K562 (cell line): ENCODE measurements around the gene RAD17. TPM values are rescaled to one million over a fixed set of nuclear protein-coding genes. Genes with fewer than 3 reads are reported as not detected.

Experiments
- FOXK1 ChIP-seq: sonication (generic); formaldehyde crosslinking; IDR thresholded peaks from 2 replicates; pipeline ENCODE4 v1.8.0; 2022; ENCODE audit warnings: missing genetic modification reagents, mild to moderate bottlenecking, borderline replicate concordance
- FOXK2 ChIP-seq, 2 experiments: fragments of 450-650 bp; IDR thresholded peaks in 1 of 2; conservative IDR thresholded peaks in 1 of 2; 2 replicates each; pipeline ENCODE4 v1.6.1; 2016; ENCODE audit warnings: low read depth in 2 of 2, mild to moderate bottlenecking in 1 of 2
- MAZ ChIP-seq, 2 experiments: fragments of 450-650 bp in 1 of 2; sonication (generic) in 1 of 2; formaldehyde crosslinking; IDR thresholded peaks in 1 of 2; conservative IDR thresholded peaks in 1 of 2; 2 replicates each; pipeline versions ENCODE4 v1.4.0 to v1.5.0; 2020; ENCODE audit warnings: mild to moderate bottlenecking in 1 of 2, missing genetic modification reagents in 1 of 2
- MGA ChIP-seq: fragments of 450-650 bp; IDR thresholded peaks from 2 replicates; pipeline ENCODE4 v1.6.1; 2016; ENCODE audit warnings: mild to moderate bottlenecking, moderate library complexity
- MITF ChIP-seq: IDR thresholded peaks from 2 replicates; pipeline ENCODE4 v1.6.1; 2014; ENCODE audit warnings: antibody characterized with exemption
- SUPT5H ChIP-seq: fragments of 450-650 bp; IDR thresholded peaks from 2 replicates; pipeline ENCODE4 v1.6.1; 2016
- TAF7 ChIP-seq: fragments of 450-650 bp; IDR thresholded peaks from 2 replicates; pipeline ENCODE4 v1.6.1; 2016; ENCODE audit warnings: missing genetic modification characterization, missing compliant biosample characterization
- ZBTB9 ChIP-seq: fragments of 450-650 bp; formaldehyde crosslinking; IDR thresholded peaks from 2 replicates; pipeline ENCODE4 v1.4.0; 2020; ENCODE audit warnings: mild to moderate bottlenecking, moderate library complexity
- ZSCAN29 ChIP-seq: fragments of 450-650 bp; IDR thresholded peaks from 2 replicates; pipeline ENCODE4 v1.6.1; 2017
- polyA plus RNA-seq, 8 experiments: library from polyadenylated mRNA; depleted of rRNA in 4 of 8; stranded (reverse) in 5 of 8; unstranded in 3 of 8; fragments of >200 nt; fragmentation: Nextera tagmentation in 2 of 8; fragmentation: Illumina TruSeq in 1 of 8; extraction: Ambion mirVana in 2 of 8; extraction: Trizol in 1 of 8; gene quantifications; 2 replicates each; pipeline versions ENCODE4 v1.2.1 to v1.2.3, GENCODE V29; 2011 to 2014; ENCODE audit warnings: inconsistent platforms in 1 of 8, missing spikeins in 1 of 8
- total RNA-seq, 7 experiments: library from RNA; depleted of rRNA in 6 of 7; stranded (reverse); fragments of >200 nt in 6 of 7; fragmentation: Illumina TruSeq in 2 of 7; extraction: Trizol in 2 of 7; gene quantifications; 2 replicates each; pipeline versions ENCODE4 v1.2.1 to v1.2.3, GENCODE V29; 2011 to 2021; ENCODE audit warnings: low replicate concordance in 1 of 7
- TF ChIP-seq, protein P1 (sequence below), 2 experiments: fragments of 450-650 bp; conservative IDR thresholded peaks; 2 replicates each; pipeline ENCODE4 v1.6.1; 2017; ENCODE audit warnings: mild to moderate bottlenecking in 2 of 2, moderate library complexity in 2 of 2

Gene RAD17
- total and polyA plus RNA-seq, 9 of the 15 experiments (the other 6 are each of a cell fraction or from before 2014, with no cell fraction given) = 21.1 to 50.1 (median 40.1) TPM

DNA sequence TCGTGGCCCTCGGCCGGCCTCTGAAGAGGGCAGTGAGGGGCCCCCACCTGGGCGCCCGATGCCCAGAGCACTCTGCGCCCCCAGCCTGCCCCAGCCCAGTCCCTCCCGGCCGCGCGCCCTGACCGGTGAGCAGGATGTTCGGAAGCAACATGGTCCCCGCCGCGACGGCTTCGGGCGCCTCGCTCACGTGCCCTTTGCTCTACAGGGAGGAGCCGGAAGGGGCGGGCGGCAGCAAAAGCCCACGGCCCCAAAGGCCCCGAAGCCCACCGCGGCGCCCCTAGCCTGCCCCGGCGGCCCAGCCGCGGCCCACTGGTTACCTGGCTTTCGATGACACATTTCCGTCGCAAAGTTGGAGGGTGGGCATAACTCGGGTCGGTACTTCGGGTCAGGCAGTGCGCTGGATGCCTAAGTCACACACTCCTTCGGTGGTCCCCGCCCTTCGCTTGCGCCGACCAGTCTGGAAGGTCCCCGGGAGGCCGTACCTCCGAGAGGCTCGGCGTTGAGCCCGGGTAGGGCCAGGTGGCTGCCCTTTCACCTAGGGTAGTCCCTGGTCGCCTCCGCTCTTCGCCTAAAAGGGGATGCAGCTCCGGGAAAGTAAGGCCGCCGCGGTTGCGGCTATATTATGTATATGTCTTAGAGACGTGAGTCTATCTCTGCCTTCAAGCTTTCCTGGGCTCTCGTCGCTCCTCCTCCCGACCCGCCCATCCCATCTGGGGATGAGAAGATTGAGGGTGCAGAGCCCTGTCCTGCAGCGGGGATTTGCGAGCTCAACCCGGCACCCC, at the start of gene RAD17, which contains the start of the genes AK6 and TAF9 (continued):
- TF ChIP-seq MGA (peak; percentile 86), FOXK2 (conservative IDR thresholded peaks at IDR 0.05 in 1 of 2, IDR thresholded peaks at IDR 0.05 in 1 of 2; ENCODE audit: low read depth in 2 of 2) (peak; percentile 71 to 76), ZBTB9 (peak; percentile 80; the same call in 1 of the 2 replicates), TAF7 (tag) (no peak), ZSCAN29 (no peak), MITF (peak; percentile 18), FOXK1 (CRISPR knock-in tag) (peak; percentile 70; the same call in 1 of the 2 replicates), SUPT5H (peak; percentile 89), MAZ (CRISPR knock-in tag; conservative IDR thresholded peaks at IDR 0.05 in 1 of 2, IDR thresholded peaks at IDR 0.05 in 1 of 2) (peak; percentile 99 to 100)
- TF ChIP-seq, protein P1, sequence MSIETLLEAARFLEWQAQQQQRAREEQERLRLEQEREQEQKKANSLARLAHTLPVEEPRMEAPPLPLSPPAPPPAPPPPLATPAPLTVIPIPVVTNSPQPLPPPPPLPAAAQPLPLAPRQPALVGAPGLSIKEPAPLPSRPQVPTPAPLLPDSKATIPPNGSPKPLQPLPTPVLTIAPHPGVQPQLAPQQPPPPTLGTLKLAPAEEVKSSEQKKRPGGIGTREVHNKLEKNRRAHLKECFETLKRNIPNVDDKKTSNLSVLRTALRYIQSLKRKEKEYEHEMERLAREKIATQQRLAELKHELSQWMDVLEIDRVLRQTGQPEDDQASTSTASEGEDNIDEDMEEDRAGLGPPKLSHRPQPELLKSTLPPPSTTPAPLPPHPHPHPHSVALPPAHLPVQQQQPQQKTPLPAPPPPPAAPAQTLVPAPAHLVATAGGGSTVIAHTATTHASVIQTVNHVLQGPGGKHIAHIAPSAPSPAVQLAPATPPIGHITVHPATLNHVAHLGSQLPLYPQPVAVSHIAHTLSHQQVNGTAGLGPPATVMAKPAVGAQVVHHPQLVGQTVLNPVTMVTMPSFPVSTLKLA (conservative IDR thresholded peaks at IDR 0.05) = peak; percentile 96 to 98
